Naive thymus-derived CD4-positive, alpha-beta T cell (primary cell): ENCODE data around the gene CLINT1. TPM values are rescaled to one million over a fixed set of nuclear protein-coding genes. Genes with fewer than 3 reads are reported as not detected.

Experiments used
- ATAC-seq: fragments of 150-1000 bp; cut with Tn5 transposase; 2 replicates; pipeline ENCODE4 v1.10.0; 2021; ENCODE audit warnings: mild to moderate bottlenecking, moderate library complexity
- CTCF ChIA-PET: fragments of 350-600 bp; sonication (Branson Sonifier 250); formaldehyde crosslinking; loops from one replicate; lab custom pipeline; 2021; ENCODE audit warnings: antibody characterized with exemption; lab: Charles Lee
- POLR2A ChIA-PET: fragments of 350-600 bp; sonication (Branson Sonifier 250); formaldehyde crosslinking; loops from one replicate; lab custom pipeline; 2021; ENCODE audit warnings: antibody characterized with exemption, inconsistent platforms; lab: Charles Lee
- DNase-seq, 9 donors: peaks; one replicate each; pipeline versions ENCODE4 v3.0.0 to v3.0.0-alpha.2; 2020 to 2022; ENCODE audit warnings: mixed read lengths in 1 of 9
- H3K27ac ChIP-seq: one replicate; pipeline ENCODE4 v1.7.0; 2013; ENCODE audit warnings: mild to moderate bottlenecking, low read depth, low read length, moderate library complexity
- H3K27me3 ChIP-seq, 2 donors: one replicate each; pipeline ENCODE4 v1.7.0; 2013; ENCODE audit warnings: low read length in 2 of 2, mild to moderate bottlenecking in 2 of 2, moderate library complexity in 2 of 2; ENCODE audit not compliant: control insufficient read depth in 2 of 2, insufficient read depth in 2 of 2
- H3K36me3 ChIP-seq, 3 experiments: 1 replicate in 2 of 3; 2 replicates in 1 of 3; pipeline ENCODE4 v1.7.0; 2013; ENCODE audit warnings: low read length in 3 of 3, mild to moderate bottlenecking in 3 of 3, moderate library complexity in 1 of 3; ENCODE audit not compliant: insufficient read depth in 3 of 3, control insufficient read depth in 2 of 3
- H3K4me1 ChIP-seq, 2 donors: one replicate each; pipeline ENCODE4 v1.7.0; 2013; ENCODE audit warnings: low read length in 2 of 2, mild to moderate bottlenecking in 2 of 2, moderate library complexity in 1 of 2; ENCODE audit not compliant: control insufficient read depth in 2 of 2, insufficient read depth in 2 of 2
- H3K4me3 ChIP-seq: 2 replicates; pipeline ENCODE4 v1.7.0; 2013; ENCODE audit warnings: mild to moderate bottlenecking, low read length
- H3K9me3 ChIP-seq, 3 experiments: 1 replicate in 2 of 3; 2 replicates in 1 of 3; pipeline ENCODE4 v1.7.0; 2013; ENCODE audit warnings: low read length in 3 of 3; ENCODE audit not compliant: control insufficient read depth in 2 of 3
- H3K27ac Mint-ChIP-seq, 9 donors: one replicate each; pipeline ENCODE4 v1.8.0; 2020 to 2022; ENCODE audit warnings: mixed read lengths in 9 of 9, mild to moderate bottlenecking in 8 of 9, moderate library complexity in 5 of 9, inconsistent platforms in 2 of 9
- H3K27me3 Mint-ChIP-seq, 5 donors: one replicate each; pipeline ENCODE4 v1.8.0; 2021 to 2022; ENCODE audit warnings: mixed read lengths in 5 of 5, mild to moderate bottlenecking in 1 of 5
- H3K36me3 Mint-ChIP-seq, 5 donors: one replicate each; pipeline ENCODE4 v1.8.0; 2020 to 2022; ENCODE audit warnings: mixed read lengths in 5 of 5, mild to moderate bottlenecking in 3 of 5, inconsistent platforms in 1 of 5
- H3K4me1 Mint-ChIP-seq, 7 donors: one replicate each; pipeline ENCODE4 v1.8.0; 2020 to 2022; ENCODE audit warnings: mixed read lengths in 7 of 7, mild to moderate bottlenecking in 3 of 7, inconsistent platforms in 1 of 7
- H3K4me3 Mint-ChIP-seq, 10 donors: one replicate each; pipeline ENCODE4 v1.8.0; 2020 to 2022; ENCODE audit warnings: mild to moderate bottlenecking in 10 of 10, mixed read lengths in 10 of 10, moderate library complexity in 6 of 10, inconsistent platforms in 2 of 10
- H3K9me3 Mint-ChIP-seq, 11 donors: one replicate each; pipeline ENCODE4 v1.8.0; 2020 to 2022; ENCODE audit warnings: mixed read lengths in 11 of 11, mild to moderate bottlenecking in 4 of 11, inconsistent platforms in 1 of 11, moderate library complexity in 1 of 11
- intact Hi-C, 2 donors: fragments of 100-400 bp; cut with micrococcal nuclease; formaldehyde crosslinking; loops; one replicate each; pipeline ENCODE4 v1.15.1; 2023
- polyA plus RNA-seq, 2 donors: library from polyadenylated mRNA; unstranded; fragments of 300-500 nt; fragmentation: Illumina TruSeq; gene quantifications; one replicate each; pipeline ENCODE4 v1.2.3, GENCODE V29; 2021
- total RNA-seq, 6 experiments: library from RNA in 5 of 6; stranded (reverse) in 5 of 6; gene quantifications; 1 replicate in 5 of 6; 2 replicates in 1 of 6; pipeline ENCODE4 v1.2.3 and lab custom pipeline; 2021 to 2026

CLINT1 gene
- total and polyA plus RNA-seq, 7 experiments from 2014 or later = 57.5 to 94.2 (median 74.0) TPM

DNA sequence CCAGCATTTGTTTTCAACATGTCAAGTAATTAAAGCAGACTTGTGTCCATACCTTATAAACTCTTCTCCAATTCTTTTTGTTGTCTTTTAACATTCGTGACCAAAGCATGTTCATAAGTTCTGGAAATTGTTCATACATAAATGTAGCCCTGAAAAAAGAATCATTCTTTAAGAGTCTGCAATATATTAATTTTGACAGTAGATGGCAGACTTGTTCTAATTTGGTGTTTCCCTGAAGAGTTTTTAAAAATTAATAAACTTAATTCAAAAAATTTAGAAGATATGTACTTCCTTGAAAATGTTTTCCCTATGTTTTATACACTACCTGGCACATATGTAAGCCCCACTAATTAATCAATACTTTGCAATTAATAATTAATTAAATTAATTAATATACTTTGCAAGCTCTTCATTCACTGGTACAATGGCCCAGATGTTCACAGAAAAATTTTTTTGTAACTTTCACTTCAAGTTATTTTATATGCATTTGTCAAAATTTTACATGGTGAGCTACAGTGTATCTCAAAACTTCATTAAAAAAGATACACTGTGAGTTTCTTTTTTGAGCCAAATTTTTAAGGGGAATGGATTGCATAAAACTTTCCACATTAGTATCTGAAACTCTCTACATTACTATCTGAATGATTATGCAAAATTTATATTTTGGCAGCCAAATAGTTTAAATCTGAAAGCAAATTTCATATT is 42.1 kb downstream of the CLINT1 start:
- no peaks in the 10 kb centered on the region for H3K9me3 Mint-ChIP-seq
- no peak overlapping the region for H3K4me3 ChIP-seq
- H3K9me3 ChIP-seq = no peaks in the 10 kb centered on the region
- ChIA-PET CTCF (interaction anchor here (0.6 to 2.4 kb wide), 9 partner anchors 9 to 1316 kb away, joined by 3 to 36 read pairs (median 3); no protein-coding TSS in a partner anchor), POLR2A (no interaction called here)
- no peaks in the 10 kb centered on the region for H3K27me3 ChIP-seq
- DNase-seq = peak in 6 of 9 donors; percentile 11 to 31 (median 18)
- no peak overlapping the region for H3K4me3 Mint-ChIP-seq
- H3K36me3 ChIP-seq = peaks cover 7 to 32% (median 22%) of the 10 kb centered on the region in 3 experiments
- H3K36me3 Mint-ChIP-seq = peaks cover 0 to 23% (median 18%) of the 10 kb centered on the region in 5 donors
- intact Hi-C loops = loop anchor here (1.0 to 10.0 kb wide), 9 partner anchors 101 to 1316 kb away; no protein-coding TSS in a partner anchor
- H3K4me1 ChIP-seq = peaks cover 0 to 8% of the 10 kb centered on the region in 2 donors
- no peak for ATAC-seq
- H3K27ac ChIP-seq = no peak overlapping the region
- H3K4me1 Mint-ChIP-seq = peaks cover 15 to 25% (median 21%) of the 10 kb centered on the region in 7 donors
- no peak overlapping the region for H3K27ac Mint-ChIP-seq
- no peaks in the 10 kb centered on the region for H3K27me3 Mint-ChIP-seq

- Histone ChIP-seq H3K27ac (no peak overlapping the region), H3K4me3 (no peak overlapping the region), H3K4me1 (no peaks in the 10 kb centered on the region), H3K9me3 (no peaks in the 10 kb centered on the region), H3K36me3 (peaks cover 11 to 61% (median 42%) of the 10 kb centered on the region in 3 experiments), H3K27me3 (no peaks in the 10 kb centered on the region)
- Mint-ChIP-seq H3K4me3 (no peak overlapping the region), H3K4me1 (peaks cover 0 to 6% (median 0%) of the 10 kb centered on the region in 7 donors), H3K27ac (peak overlapping the region in 1 of 9 donors; percentile 8), H3K9me3 (no peaks in the 10 kb centered on the region), H3K36me3 (peaks cover 5 to 43% (median 37%) of the 10 kb centered on the region in 5 donors), H3K27me3 (no peaks in the 10 kb centered on the region)
- ChIA-PET CTCF (interaction anchor here (0.6 to 3.3 kb wide), 4 partner anchors 13 to 138 kb away, joined by 3 to 29 read pairs (median 4); no protein-coding TSS in a partner anchor), POLR2A (no interaction called here)
- DNase-seq (no peak), ATAC-seq (no peak)
- intact Hi-C loops = loop anchor here (2.0 to 10.0 kb wide), 3 partner anchors 13 to 883 kb away; no protein-coding TSS in a partner anchor
Measured at GRCh38 chr5:157812086-157812485, 46.9 kb downstream of the CLINT1 start.

GRCh38 chr5:157808043-157808442 is 50.9 kb downstream of the CLINT1 start:
- intact Hi-C loops = no loop called here
- ATAC-seq (no peak), DNase-seq (no peak)
- H3K4me3 Mint-ChIP-seq = no peak overlapping the region
- no peaks in the 10 kb centered on the region for H3K27me3 ChIP-seq
- ChIA-PET CTCF (interaction anchor here (0.6 kb wide), 2 partner anchors 9 to 377 kb away, joined by 3 read pairs; no protein-coding TSS in a partner anchor), POLR2A (interaction anchor here (1.0 kb wide), 1 partner anchor 24 kb away, joined by 3 read pairs; no protein-coding TSS in a partner anchor)
- no peaks in the 10 kb centered on the region for H3K27me3 Mint-ChIP-seq
- H3K36me3 ChIP-seq = peaks cover 20 to 63% (median 44%) of the 10 kb centered on the region in 3 experiments
- no peak overlapping the region for H3K4me3 ChIP-seq
- H3K9me3 Mint-ChIP-seq = no peaks in the 10 kb centered on the region
- no peaks in the 10 kb centered on the region for H3K4me1 ChIP-seq
- H3K27ac Mint-ChIP-seq = no peak overlapping the region
- H3K36me3 Mint-ChIP-seq = peaks cover 15 to 49% (median 44%) of the 10 kb centered on the region in 5 donors
- peaks cover 0 to 4% (median 0%) of the 10 kb centered on the region in 7 donors for H3K4me1 Mint-ChIP-seq
- H3K27ac ChIP-seq = no peak overlapping the region
- no peaks in the 10 kb centered on the region for H3K9me3 ChIP-seq

DNA sequence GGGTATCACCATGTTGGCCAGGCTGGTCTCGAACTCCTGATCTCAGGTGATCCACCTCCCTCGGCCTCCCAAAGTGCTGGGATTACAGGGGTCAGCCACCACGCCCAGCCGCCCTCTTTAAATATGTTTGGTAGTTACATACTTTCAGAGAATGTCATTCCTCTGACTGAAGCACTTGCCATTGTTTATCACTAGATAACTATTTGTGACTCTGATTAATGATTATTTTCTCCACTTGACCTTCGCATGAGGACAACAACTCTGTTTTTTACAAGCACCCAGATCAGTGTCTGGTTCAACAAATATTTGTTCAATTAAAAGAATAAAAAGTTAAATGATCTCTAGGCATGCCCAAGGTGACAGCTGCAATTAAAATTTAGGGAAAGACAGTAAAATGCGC is 56.2 kb downstream of the CLINT1 start:
- ChIA-PET POLR2A (no interaction called here), CTCF (no interaction called here)
- no peak overlapping the region for H3K4me3 ChIP-seq
- no peak for ATAC-seq
- H3K27ac ChIP-seq = no peak overlapping the region
- no peaks in the 10 kb centered on the region for H3K4me1 ChIP-seq
- H3K9me3 ChIP-seq = no peaks in the 10 kb centered on the region
- no peaks in the 10 kb centered on the region for H3K27me3 Mint-ChIP-seq
- H3K4me3 Mint-ChIP-seq = no peak overlapping the region
- no peaks in the 10 kb centered on the region for H3K9me3 Mint-ChIP-seq
- peak overlapping the region in 1 of 9 donors; percentile 42 for H3K27ac Mint-ChIP-seq
- H3K4me1 Mint-ChIP-seq = no peaks in the 10 kb centered on the region
- peaks cover 10 to 34% (median 16%) of the 10 kb centered on the region in 5 donors for H3K36me3 Mint-ChIP-seq
- no peak for DNase-seq
- intact Hi-C loops = no loop called here
- H3K27me3 ChIP-seq = no peaks in the 10 kb centered on the region
- H3K36me3 ChIP-seq = peaks cover 16 to 24% (median 20%) of the 10 kb centered on the region in 3 experiments

- no peak overlapping the region for H3K4me3 Mint-ChIP-seq
- CTCF ChIA-PET = interaction anchor here (0.6 to 1.0 kb wide), 2 partner anchors 57 to 1691 kb away, joined by 3 read pairs; partner anchors contain the start of gene LSM11
- Histone ChIP-seq H3K4me3 (no peak overlapping the region), H3K9me3 (no peaks in the 10 kb centered on the region), H3K27me3 (no peaks in the 10 kb centered on the region), H3K27ac (no peak overlapping the region), H3K36me3 (peaks cover 9 to 13% (median 12%) of the 10 kb centered on the region in 3 experiments), H3K4me1 (no peaks in the 10 kb centered on the region)
- no peak overlapping the region for H3K27ac Mint-ChIP-seq
- H3K27me3 Mint-ChIP-seq = no peaks in the 10 kb centered on the region
- POLR2A ChIA-PET = no interaction called here
- peaks cover 0 to 6% (median 0%) of the 10 kb centered on the region in 7 donors for H3K4me1 Mint-ChIP-seq
- intact Hi-C loops = no loop called here
- DNase-seq (no peak), ATAC-seq (no peak)
- H3K9me3 Mint-ChIP-seq = no peaks in the 10 kb centered on the region
- peaks cover under 1 to 24% (median 8%) of the 10 kb centered on the region in 5 donors for H3K36me3 Mint-ChIP-seq
Measured at GRCh38 chr5:157800137-157800536, 58.8 kb downstream of the CLINT1 start.

- peaks cover 0 to 21% (median 8%) of the 10 kb centered on the region in 5 donors for H3K36me3 Mint-ChIP-seq
- no peak for ATAC-seq
- H3K36me3 ChIP-seq = peaks cover 9 to 13% (median 11%) of the 10 kb centered on the region in 3 experiments
Measured at GRCh38 chr5:157799578-157799977, 59.4 kb downstream of the CLINT1 start.

More at GRCh38 chr5:157799578-157799977, 59.4 kb downstream of the CLINT1 start:
- intact Hi-C loops = loop anchor here in 1 of 2 donors (2.0 kb wide), 1 partner anchor 13 kb away; no protein-coding TSS in a partner anchor
- Histone ChIP-seq H3K27ac (no peak overlapping the region), H3K9me3 (no peaks in the 10 kb centered on the region), H3K4me1 (no peaks in the 10 kb centered on the region), H3K27me3 (no peaks in the 10 kb centered on the region), H3K4me3 (no peak overlapping the region)
- H3K4me1 Mint-ChIP-seq = peaks cover 0 to 6% (median 0%) of the 10 kb centered on the region in 7 donors
- no peak for DNase-seq
- H3K9me3 Mint-ChIP-seq = no peaks in the 10 kb centered on the region
- ChIA-PET CTCF (no interaction called here), POLR2A (no interaction called here)
- H3K4me3 Mint-ChIP-seq = no peak overlapping the region
- no peak overlapping the region for H3K27ac Mint-ChIP-seq
- no peaks in the 10 kb centered on the region for H3K27me3 Mint-ChIP-seq
